Neutrophil (primary cell): ENCODE results near the gene FAM234B.

ENCODE experiments used
- H3K27ac ChIP-seq: fragments of 200-600 bp; sonication (generic); 2 replicates; pipeline ENCODE4 v1.5.1; 2016; ENCODE audit warnings: mild to moderate bottlenecking, moderate library complexity
- H3K27me3 ChIP-seq: fragments of 200-600 bp; sonication (generic); 2 replicates; pipeline ENCODE4 v1.6.0; 2016; ENCODE audit warnings: mild to moderate bottlenecking
- H3K36me3 ChIP-seq: fragments of 200-600 bp; sonication (generic); 2 replicates; pipeline ENCODE4 v1.5.1; 2017
- H3K4me1 ChIP-seq, 2 experiments: fragments of 200-600 bp in 1 of 2; sonication (generic) in 1 of 2; 1 replicate in 1 of 2; 2 replicates in 1 of 2; pipeline versions ENCODE4 v1.5.1 to v1.6.1; 2013 to 2016; ENCODE audit warnings: low read depth in 1 of 2, low read length in 1 of 2, mild to moderate bottlenecking in 1 of 2, moderate library complexity in 1 of 2; ENCODE audit not compliant: control insufficient read depth in 1 of 2, insufficient read depth in 1 of 2
- H3K4me3 ChIP-seq, 2 experiments: fragments of 200-600 bp in 1 of 2; sonication (generic) in 1 of 2; 1 replicate in 1 of 2; 2 replicates in 1 of 2; pipeline ENCODE4 v1.5.1; 2013 to 2016; ENCODE audit warnings: low read depth in 1 of 2, low read length in 1 of 2, mild to moderate bottlenecking in 1 of 2, moderate library complexity in 1 of 2
- H3K9me3 ChIP-seq: fragments of 200-600 bp; sonication (generic); 2 replicates; pipeline ENCODE4 v1.5.1; 2016
- TF ChIP-seq, protein P1 (sequence below): fragments of 200-600 bp; sonication (generic); IDR thresholded peaks from 2 replicates; pipeline ENCODE4 v1.5.1; 2016; ENCODE audit warnings: antibody characterized with exemption

Gene FAM234B

DNA sequence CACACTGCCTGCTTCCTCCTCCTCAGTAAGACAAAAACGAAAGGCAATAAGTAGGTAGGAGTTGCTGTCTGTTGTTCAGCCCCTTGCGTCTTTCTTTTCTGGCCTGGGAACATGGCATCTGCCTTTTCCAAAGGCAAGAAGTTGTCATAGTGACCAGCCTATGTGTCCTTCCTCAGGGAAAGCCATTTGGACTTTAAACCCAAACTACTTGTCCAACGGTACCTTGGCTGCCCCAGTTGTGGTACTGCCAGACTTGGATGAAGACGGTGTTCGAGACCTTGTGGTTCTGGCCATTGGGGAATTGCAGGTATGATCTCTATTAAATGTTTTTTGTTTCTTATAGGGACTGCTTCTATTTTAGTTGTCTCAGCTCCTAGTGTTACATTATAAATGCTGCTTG is 18.5 kb downstream of the FAM234B start:
- no peaks in the 10 kb centered on the region for H3K9me3 ChIP-seq
- no peak overlapping the region for H3K27ac ChIP-seq
- H3K36me3 ChIP-seq, result no peaks in the 10 kb centered on the region
- no peaks in the 10 kb centered on the region for H3K4me1 ChIP-seq
- no peak overlapping the region for H3K4me3 ChIP-seq
- no peaks in the 10 kb centered on the region for H3K27me3 ChIP-seq
- TF ChIP-seq, protein P1, sequence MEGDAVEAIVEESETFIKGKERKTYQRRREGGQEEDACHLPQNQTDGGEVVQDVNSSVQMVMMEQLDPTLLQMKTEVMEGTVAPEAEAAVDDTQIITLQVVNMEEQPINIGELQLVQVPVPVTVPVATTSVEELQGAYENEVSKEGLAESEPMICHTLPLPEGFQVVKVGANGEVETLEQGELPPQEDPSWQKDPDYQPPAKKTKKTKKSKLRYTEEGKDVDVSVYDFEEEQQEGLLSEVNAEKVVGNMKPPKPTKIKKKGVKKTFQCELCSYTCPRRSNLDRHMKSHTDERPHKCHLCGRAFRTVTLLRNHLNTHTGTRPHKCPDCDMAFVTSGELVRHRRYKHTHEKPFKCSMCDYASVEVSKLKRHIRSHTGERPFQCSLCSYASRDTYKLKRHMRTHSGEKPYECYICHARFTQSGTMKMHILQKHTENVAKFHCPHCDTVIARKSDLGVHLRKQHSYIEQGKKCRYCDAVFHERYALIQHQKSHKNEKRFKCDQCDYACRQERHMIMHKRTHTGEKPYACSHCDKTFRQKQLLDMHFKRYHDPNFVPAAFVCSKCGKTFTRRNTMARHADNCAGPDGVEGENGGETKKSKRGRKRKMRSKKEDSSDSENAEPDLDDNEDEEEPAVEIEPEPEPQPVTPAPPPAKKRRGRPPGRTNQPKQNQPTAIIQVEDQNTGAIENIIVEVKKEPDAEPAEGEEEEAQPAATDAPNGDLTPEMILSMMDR, result no peak

DNA sequence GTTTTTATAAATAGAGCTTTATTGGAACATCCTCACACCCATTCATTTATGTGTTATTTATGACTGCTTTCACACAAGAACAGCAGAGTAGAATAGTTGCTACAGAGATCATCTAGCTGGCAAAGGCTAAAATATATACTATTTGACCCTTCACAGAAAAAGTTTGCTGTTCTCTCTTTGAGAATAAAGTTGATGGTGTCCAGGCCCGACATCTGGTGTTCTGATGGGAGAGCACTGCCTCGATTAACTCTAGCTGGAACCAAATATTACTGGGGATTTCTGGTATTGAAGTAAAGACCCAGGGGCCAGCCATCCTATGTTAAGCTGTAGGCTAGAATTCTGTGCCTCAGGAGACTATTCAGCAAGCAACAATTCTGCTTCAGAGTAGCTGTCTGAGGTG is 21.8 kb downstream of the FAM234B start:
- no peaks in the 10 kb centered on the region for H3K36me3 ChIP-seq
- TF ChIP-seq, protein P1, result no peak
- no peak overlapping the region for H3K27ac ChIP-seq
- H3K27me3 ChIP-seq, result no peaks in the 10 kb centered on the region
- H3K4me1 ChIP-seq, result no peaks in the 10 kb centered on the region
- no peaks in the 10 kb centered on the region for H3K9me3 ChIP-seq
- no peak overlapping the region for H3K4me3 ChIP-seq

DNA sequence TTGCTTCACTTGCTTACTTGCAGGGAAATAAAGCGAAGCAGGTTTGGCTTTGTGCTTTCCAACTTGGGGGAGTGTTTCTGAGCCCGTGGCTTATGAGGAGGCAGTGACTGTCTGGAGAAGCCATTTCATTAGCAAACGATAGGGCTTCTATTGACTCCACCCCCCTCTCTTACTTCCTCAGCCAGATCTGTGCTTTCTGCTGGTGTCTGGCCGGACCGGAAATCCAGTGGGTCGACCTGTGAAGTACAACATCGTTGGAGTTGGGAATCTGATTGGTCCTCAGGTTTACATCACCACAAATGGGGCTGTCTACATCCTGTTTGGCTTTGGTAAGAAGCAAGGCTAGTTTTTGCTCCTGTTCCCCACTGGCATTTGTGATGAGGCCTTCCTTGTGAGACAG is 22.3 kb downstream of the FAM234B start:
- no peaks in the 10 kb centered on the region for H3K9me3 ChIP-seq
- H3K4me3 ChIP-seq, result no peak overlapping the region
- no peak overlapping the region for H3K27ac ChIP-seq
- H3K4me1 ChIP-seq, result no peaks in the 10 kb centered on the region
- TF ChIP-seq, protein P1, result no peak
- no peaks in the 10 kb centered on the region for H3K36me3 ChIP-seq
- no peaks in the 10 kb centered on the region for H3K27me3 ChIP-seq

DNA sequence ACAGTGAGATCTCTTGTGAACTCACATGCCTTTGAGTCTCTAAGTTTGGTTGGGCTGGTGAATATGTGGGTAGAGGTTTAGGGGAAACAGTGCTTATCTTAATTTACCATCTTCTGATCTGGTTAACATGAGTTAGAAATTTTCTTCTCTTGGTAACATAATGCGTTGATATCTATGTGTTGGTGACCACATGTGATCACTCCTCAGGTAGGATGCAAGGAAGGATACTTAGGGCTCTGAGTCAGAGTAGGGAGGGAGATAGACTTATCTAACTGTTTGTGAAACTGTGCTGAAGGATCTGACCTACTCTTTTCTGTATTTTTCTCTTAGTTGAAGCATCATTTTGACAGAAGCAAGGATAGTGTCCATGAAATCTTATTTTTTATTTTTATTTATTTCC is 23.1 kb downstream of the FAM234B start:
- no peak overlapping the region for H3K27ac ChIP-seq
- H3K4me1 ChIP-seq, result no peaks in the 10 kb centered on the region
- H3K9me3 ChIP-seq, result no peaks in the 10 kb centered on the region
- no peaks in the 10 kb centered on the region for H3K36me3 ChIP-seq
- H3K27me3 ChIP-seq, result no peaks in the 10 kb centered on the region
- TF ChIP-seq, protein P1, result no peak
- H3K4me3 ChIP-seq, result no peak overlapping the region

DNA sequence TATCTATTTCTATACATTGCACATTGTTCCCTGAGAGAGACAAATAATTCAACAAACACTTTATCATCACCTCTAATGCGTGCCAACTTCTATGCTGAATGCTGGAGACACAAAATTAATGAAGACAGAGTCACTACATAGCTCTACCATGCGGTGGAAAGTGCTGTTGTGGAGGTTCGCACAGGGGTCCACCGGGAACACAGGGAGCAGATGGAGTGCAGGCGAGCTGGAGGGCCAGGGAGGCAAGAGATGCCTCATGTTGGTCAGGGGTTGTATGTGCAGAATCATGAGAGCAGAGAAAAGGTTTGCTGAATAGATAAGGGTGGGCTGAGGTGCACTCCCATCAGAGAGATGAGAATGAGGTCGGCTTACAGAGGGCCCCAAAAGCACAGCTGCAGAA is 25.2 kb downstream of the FAM234B start:
- H3K4me1 ChIP-seq, result no peaks in the 10 kb centered on the region
- TF ChIP-seq, protein P1, result no peak
- H3K36me3 ChIP-seq, result no peaks in the 10 kb centered on the region

More for the DNA sequence above, 25.2 kb downstream of the FAM234B start:
- no peak overlapping the region for H3K27ac ChIP-seq
- H3K27me3 ChIP-seq, result no peaks in the 10 kb centered on the region
- no peak overlapping the region for H3K4me3 ChIP-seq
- H3K9me3 ChIP-seq, result no peaks in the 10 kb centered on the region
